T-helper 2 cell treated with Interferon-gamma antibody and Interleukin-4, amounts not matched to agents 5 μg/mL and 100 μg/mL, for 36 hours (primary cell): ENCODE results near the gene MAGEA4.

Source experiments
- DNase-seq: peaks from one replicate; pipeline ENCODE4 v3.0.0; 2021; ENCODE audit warnings: low spot score
- H3K27ac Mint-ChIP-seq: one replicate; pipeline ENCODE4 v1.8.0; 2021; ENCODE audit warnings: mild to moderate bottlenecking, mixed read lengths
- H3K27me3 Mint-ChIP-seq: one replicate; pipeline ENCODE4 v1.8.0; 2021; ENCODE audit warnings: low read depth, mixed read lengths
- H3K36me3 Mint-ChIP-seq: one replicate; pipeline ENCODE4 v1.8.0; 2021; ENCODE audit warnings: low read depth, mixed read lengths
- H3K4me1 Mint-ChIP-seq: one replicate; pipeline ENCODE4 v1.8.0; 2021; ENCODE audit warnings: low read depth, mixed read lengths
- H3K4me3 Mint-ChIP-seq: one replicate; pipeline ENCODE4 v1.8.0; 2022; ENCODE audit warnings: mild to moderate bottlenecking, moderate library complexity, mixed read lengths
- H3K9me3 Mint-ChIP-seq: one replicate; pipeline ENCODE4 v1.8.0; 2021; ENCODE audit warnings: mixed read lengths

Gene MAGEA4

DNA sequence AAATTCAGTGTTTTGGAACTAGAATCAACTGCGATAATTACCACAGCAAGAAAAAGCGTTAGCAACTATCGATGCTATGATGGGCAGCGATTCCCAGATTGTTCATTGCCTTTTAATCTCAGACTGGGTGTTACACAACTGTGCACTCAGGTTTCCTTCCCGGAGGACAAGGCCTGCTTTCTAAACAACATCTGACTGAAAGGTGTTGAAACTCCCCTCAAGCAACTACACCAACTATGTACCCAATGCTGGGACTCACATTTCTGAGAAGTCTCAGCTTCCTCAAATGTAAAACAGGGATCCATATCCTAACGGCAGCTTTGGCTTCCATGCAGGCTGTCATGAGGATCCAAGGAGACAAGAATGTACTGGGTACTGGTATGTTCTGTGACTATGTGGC is 53.5 kb downstream of the MAGEA4 start:
- no peaks in the 10 kb centered on the region for H3K36me3 Mint-ChIP-seq
- no peak for DNase-seq
- H3K27ac Mint-ChIP-seq, result no peak overlapping the region
- no peaks in the 10 kb centered on the region for H3K9me3 Mint-ChIP-seq
- H3K4me1 Mint-ChIP-seq, result no peaks in the 10 kb centered on the region
- no peaks in the 10 kb centered on the region for H3K27me3 Mint-ChIP-seq
- no peak overlapping the region for H3K4me3 Mint-ChIP-seq

DNA sequence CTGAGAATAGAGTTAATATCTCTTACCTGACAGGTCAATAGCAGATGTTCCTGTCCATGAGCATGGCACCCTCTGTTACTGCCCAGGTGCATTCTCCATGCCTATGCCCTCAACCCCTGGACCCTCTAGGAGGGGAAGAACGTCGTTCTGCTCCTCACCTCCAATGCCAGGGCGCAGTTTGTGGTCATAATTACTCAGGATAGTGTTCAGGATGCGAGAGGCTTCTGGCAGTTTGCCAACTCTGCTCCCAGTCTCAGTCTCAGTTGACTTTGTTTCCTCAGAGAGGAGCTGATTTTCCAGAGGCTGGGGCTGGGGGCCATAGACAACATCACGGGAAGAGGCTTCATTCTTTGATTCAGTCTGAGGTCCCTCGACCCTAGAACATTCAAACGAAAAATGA is 57.3 kb downstream of the MAGEA4 start:
- no peak overlapping the region for H3K27ac Mint-ChIP-seq
- no peak for DNase-seq
- no peaks in the 10 kb centered on the region for H3K36me3 Mint-ChIP-seq
- no peaks in the 10 kb centered on the region for H3K9me3 Mint-ChIP-seq
- no peaks in the 10 kb centered on the region for H3K4me1 Mint-ChIP-seq
- peaks cover 15% of the 10 kb centered on the region for H3K27me3 Mint-ChIP-seq
- H3K4me3 Mint-ChIP-seq, result no peak overlapping the region

DNA sequence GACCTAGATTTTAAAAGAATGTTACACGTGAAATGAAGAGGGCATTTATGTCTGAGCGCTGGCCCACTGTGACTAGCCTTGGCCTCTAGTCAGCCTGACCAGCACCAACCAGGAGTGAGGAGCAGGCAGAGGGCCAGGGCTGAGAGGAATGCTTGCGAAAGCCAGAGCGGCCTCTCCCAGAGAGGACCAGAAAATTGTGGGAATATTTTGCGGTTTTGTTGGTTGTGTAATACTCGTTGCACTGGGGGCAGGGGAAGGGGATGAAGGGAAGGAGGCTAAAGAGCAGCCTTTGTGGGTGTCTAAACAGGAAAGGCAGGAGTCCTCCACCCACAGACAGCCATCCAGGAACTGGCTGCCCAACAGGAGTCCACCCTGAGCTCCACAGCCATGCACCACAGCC is 58.0 kb downstream of the MAGEA4 start:
- H3K4me3 Mint-ChIP-seq, result no peak overlapping the region
- DNase-seq, result no peak
- no peaks in the 10 kb centered on the region for H3K9me3 Mint-ChIP-seq
- H3K27ac Mint-ChIP-seq, result no peak overlapping the region
- no peaks in the 10 kb centered on the region for H3K36me3 Mint-ChIP-seq
- H3K4me1 Mint-ChIP-seq, result no peaks in the 10 kb centered on the region
- peaks cover 17% of the 10 kb centered on the region for H3K27me3 Mint-ChIP-seq

DNA sequence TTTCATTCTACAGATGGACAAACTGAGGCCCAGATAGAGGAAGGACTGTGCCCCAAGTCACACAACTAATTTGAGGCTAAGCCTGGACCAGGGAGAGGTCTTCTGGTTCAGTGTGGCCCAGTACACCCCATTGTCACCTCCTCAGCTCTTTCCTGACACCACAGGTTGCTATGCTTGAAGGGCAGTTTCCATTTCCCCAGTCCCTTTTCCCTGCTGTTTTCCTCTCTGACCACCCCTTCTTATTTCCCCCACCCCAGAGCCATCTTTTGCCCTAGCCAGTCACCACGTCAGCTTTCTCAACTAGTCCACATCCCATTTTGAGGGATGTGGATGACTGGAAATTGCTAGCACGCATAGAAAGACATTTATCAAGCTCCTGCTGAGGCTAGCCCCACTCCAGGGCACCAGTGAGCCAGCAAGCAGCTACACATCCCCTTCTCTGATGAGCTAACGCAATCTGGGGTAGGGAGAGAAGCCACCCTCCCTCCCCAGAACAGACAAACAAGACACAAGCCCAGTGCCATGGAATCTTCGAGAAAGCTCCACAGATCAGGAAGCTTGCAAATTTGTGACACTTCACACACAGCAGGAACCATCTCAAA is 60.5 kb downstream of the MAGEA4 start:
- Mint-ChIP-seq H3K4me1 (no peaks in the 10 kb centered on the region), H3K27me3 (peaks cover 19% of the 10 kb centered on the region), H3K27ac (no peak overlapping the region), H3K9me3 (no peaks in the 10 kb centered on the region), H3K4me3 (no peak overlapping the region), H3K36me3 (no peaks in the 10 kb centered on the region)
- DNase-seq, result no peak

DNA sequence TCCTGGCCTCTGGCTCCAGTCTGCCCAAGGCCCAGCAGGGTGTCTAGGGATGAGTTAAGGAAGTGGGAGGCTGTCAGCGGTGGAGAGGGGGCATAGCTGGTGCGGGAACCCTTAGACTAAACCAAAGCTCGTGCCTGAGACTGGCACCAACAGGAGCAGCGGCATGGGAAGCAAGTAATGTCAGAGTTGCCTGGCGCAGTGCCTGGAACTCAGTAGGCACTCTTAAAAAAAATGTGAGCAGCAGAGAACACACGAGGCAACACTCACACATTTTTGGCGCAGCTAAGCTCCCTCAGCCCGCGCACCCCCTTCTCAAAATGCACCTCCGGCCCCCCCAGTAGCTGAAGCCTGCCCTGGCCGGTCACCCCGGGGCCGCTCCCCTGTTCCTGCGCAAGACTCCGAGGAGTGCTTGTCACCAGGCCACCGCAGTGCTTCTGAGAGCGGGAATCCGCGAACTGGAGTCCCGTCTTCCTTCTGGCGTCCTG is 61.2 kb downstream of the MAGEA4 start:
- Mint-ChIP-seq H3K4me3 (no peak overlapping the region), H3K27ac (no peak overlapping the region), H3K4me1 (no peaks in the 10 kb centered on the region), H3K36me3 (no peaks in the 10 kb centered on the region), H3K27me3 (peaks cover 19% of the 10 kb centered on the region), H3K9me3 (no peaks in the 10 kb centered on the region)
- no peak for DNase-seq
